PFSK-1 (cell line): ENCODE measurements around the gene ERC2.

ENCODE experiments used
- POLR2AphosphoS5 ChIP-seq: IDR thresholded peaks from 2 replicates; pipeline ENCODE4 v1.6.1; 2012; ENCODE audit warnings: low read depth, mild to moderate bottlenecking, control low read depth, low read length, moderate library complexity
- REST ChIP-seq, 2 experiments: IDR thresholded peaks; 2 replicates each; pipeline versions ENCODE4 v1.6.1 to v1.8.0; 2011 to 2012; ENCODE audit warnings: low read depth in 2 of 2, low read length in 2 of 2, control low read depth in 1 of 2, inconsistent platforms in 1 of 2, mild to moderate bottlenecking in 1 of 2, moderate library complexity in 1 of 2; ENCODE audit not compliant: insufficient read depth in 1 of 2
- SIN3A ChIP-seq: IDR thresholded peaks from 2 replicates; pipeline ENCODE4 v1.6.1; 2012; ENCODE audit warnings: mild to moderate bottlenecking, low read length, moderate library complexity, borderline replicate concordance; ENCODE audit not compliant: insufficient read depth
- TAF1 ChIP-seq: IDR thresholded peaks from 2 replicates; pipeline ENCODE4 v1.6.1; 2012; ENCODE audit warnings: low read length, control low read depth, borderline replicate concordance; ENCODE audit not compliant: insufficient read depth

DNA sequence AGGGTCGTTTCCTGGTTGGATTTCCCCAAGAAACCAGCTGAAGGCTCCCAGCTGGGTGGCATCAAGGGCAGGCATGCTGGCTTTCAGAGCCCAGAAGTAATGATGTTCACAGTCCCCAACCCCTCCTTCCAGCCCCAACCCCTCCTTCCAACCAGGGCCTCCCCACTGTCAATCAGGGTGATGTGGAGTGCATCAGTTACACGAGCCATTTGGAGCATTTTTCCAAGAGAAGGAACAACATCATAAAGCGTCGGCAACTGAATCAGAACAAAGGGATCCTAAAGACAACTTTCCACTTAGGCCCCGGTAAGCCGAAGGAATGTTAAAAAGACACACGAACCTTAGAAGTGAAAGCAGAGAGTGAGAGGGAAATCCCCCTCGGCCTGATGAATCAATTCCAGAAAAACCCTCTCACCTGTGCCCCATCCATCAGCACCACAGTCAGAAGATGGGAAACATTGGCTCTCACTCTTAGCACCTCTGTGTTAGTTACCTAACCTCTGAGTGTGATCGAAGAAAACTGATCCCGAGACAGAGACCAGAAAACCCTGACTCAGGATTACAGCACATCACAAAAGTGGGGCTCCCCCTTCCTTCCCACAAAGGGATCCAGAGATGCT lies 880.0 kb downstream of the ERC2 start:
- TF ChIP-seq REST (IDR thresholded peaks at IDR 0.05; ENCODE audit: insufficient read depth in 1 of 2, low read depth in 2 of 2, low read length in 2 of 2) (no peak), POLR2AphosphoS5 (no peak), SIN3A (no peak), TAF1 (no peak)
